ENCODE results near the gene GALR2.

GRCh38 chr17:76026714-76027158 is 47.8 kb upstream of the GALR2 start:
- TF ChIP-seq POLR2A (IDR thresholded peaks at IDR 0.05), result no peak
- TF ChIP-seq CTCF (IDR thresholded peaks at IDR 0.05), result no peak
- no peak for TF ChIP-seq POLR2AphosphoS5 (IDR thresholded peaks at IDR 0.05)
- no peak for TF ChIP-seq EP300 (IDR thresholded peaks at IDR 0.05)
